Sciatic nerve (tissue), 2 donors: ENCODE results near the gene RBM10. TPM values are rescaled to one million over a fixed set of nuclear protein-coding genes. Genes with fewer than 3 reads are reported as not detected.

Experiments used
- ATAC-seq: fragments of 200-7000 bp; cut with Tn5 transposase; one replicate; pipeline ENCODE4 v1.9.1; 2020; ENCODE audit warnings: mild to moderate bottlenecking, moderate library complexity
- DNase-seq: peaks from one replicate; pipeline ENCODE4 v3.0.0-alpha.2; 2020; ENCODE audit warnings: low spot score
- intact Hi-C: fragments of 100-400 bp; cut with DNase I; formaldehyde crosslinking; loops from one replicate; pipeline ENCODE4 v1.14.2; 2022
- total RNA-seq: library from RNA; stranded (reverse); fragmentation: NEBNext Ultra II Directional; extraction: Animal tissue kit (Norgen Biotek cat#: 25700); gene quantifications from one replicate; pipeline ENCODE4 v1.2.1, GENCODE V29; 2021
- donor health status: DM: no; HTN: no; CAD: no.
- donor health status: DM: no; HTN: no; CAD: no.

RBM10 gene
- total RNA-seq, 1 donor from 2014 or later, result 27.4 TPM

DNA sequence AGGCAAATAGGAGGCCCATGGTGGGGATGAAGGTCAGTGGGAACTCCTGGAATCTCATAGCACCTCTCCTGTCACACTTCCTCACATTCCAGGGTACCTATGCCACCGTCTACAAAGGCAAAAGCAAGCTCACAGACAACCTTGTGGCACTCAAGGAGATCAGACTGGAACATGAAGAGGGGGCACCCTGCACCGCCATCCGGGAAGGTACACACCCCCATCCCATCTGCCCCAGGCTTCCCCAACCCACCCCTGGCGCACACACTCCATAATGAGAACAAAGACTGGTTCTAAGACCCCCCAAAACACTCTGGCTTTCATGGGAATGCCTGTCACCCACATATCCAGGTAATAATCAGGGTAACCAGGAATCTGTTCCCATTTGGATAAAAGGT lies 79.9 kb downstream of the RBM10 start:
- intact Hi-C loops, result loop anchor here (10.0 kb wide), 1 partner anchor 1970 kb away; no protein-coding TSS in a partner anchor
- no peak for ATAC-seq
- DNase-seq, result no peak

DNA sequence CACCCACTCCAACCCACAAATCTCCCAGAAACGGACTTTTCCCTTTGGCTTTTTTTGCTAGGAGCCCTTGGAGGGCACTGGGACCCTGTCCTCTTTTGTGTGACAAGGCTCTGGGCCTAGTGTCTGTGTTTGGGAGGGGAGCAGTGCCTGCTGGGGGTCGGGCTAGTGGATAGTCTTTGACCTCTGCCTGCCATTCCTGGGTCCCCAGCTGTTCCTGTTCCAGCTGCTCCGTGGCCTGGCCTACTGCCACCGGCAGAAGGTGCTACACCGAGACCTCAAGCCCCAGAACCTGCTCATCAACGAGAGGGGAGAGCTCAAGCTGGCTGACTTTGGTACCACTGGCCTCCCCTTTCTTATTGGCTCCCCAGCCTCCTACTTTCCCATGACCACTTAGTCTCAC lies 81.0 kb downstream of the RBM10 start:
- ATAC-seq (no peak), DNase-seq (no peak)
- intact Hi-C loops, result loop anchor here (10.0 kb wide), 1 partner anchor 1969 kb away; no protein-coding TSS in a partner anchor

DNA sequence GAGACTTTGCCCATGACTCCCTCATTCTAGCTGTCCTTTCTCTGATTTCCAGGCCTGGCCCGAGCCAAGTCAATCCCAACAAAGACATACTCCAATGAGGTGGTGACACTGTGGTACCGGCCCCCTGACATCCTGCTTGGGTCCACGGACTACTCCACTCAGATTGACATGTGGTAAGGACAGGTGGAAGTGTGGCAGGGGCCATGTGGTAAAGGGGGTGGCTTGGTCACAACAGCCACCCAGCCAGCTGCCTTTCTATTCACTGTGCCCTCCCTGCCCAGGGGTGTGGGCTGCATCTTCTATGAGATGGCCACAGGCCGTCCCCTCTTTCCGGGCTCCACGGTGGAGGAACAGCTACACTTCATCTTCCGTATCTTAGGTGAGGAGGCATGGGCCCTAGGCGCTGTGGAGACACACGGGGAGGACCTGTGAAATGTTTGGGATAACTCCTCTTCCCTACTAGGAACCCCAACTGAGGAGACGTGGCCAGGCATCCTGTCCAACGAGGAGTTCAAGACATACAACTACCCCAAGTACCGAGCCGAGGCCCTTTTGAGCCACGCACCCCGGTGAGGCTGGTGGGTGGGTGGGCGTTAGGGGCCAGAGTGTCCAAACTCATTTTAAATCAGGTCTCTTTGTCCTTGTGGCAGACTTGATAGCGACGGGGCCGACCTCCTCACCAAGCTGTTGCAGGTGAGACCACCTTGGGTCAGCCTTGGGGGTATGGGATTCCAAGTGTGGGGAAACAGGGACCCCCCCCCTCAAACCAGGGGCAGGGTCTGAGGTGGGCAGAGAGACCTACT lies 81.7 kb downstream of the RBM10 start:
- no peak for ATAC-seq
- intact Hi-C loops, result loop anchor here (10.0 kb wide), 1 partner anchor 1968 kb away; no protein-coding TSS in a partner anchor
- DNase-seq, result no peak

DNA sequence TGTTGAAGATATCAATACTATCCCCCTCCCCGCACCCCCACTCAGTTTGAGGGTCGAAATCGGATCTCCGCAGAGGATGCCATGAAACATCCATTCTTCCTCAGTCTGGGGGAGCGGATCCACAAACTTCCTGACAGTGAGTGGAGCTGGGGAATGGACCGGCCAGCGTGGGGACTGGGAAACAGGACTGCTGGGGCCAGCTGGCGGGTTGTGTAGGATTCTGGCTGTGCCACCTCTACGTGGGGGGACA lies 82.2 kb downstream of the RBM10 start:
- ATAC-seq (no peak), DNase-seq (peak; percentile 58)
- intact Hi-C loops, result loop anchor here (10.0 kb wide), 1 partner anchor 1968 kb away; no protein-coding TSS in a partner anchor

DNA sequence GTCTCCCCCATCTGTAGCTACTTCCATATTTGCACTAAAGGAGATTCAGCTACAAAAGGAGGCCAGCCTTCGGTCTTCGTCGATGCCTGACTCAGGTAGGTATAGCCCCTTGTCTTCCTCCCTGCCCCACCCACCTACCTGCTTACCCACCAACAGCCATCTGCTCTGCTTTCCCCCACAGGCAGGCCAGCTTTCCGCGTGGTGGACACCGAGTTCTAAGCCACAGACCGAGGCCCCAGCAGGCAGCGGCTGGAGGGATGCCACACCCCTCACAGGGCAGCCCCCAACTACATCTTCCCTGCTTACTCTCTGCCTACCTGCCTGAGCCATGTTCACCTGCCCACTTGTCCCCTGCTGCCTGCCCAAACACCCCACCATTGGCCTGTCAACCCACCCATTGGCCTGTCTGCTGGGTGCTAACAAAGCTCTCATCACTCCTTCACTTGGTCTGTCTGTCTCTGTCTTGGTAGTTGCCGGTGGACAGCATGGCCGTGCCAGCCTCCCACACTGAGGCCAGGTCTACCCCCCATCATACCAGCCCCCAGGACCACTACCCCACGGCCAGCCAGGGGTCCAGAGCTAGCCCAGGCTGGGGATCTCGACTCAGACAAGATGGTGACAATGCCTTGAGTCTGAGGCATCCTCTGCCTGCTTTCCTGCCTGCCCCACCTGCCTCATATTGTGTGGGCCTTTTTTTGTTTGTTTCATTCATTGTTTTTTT lies 83.7 kb downstream of the RBM10 start:
- DNase-seq (peak; percentile 55), ATAC-seq (no peak)
- intact Hi-C loops, result loop anchor here (10.0 kb wide), 1 partner anchor 1966 kb away; no protein-coding TSS in a partner anchor

DNA sequence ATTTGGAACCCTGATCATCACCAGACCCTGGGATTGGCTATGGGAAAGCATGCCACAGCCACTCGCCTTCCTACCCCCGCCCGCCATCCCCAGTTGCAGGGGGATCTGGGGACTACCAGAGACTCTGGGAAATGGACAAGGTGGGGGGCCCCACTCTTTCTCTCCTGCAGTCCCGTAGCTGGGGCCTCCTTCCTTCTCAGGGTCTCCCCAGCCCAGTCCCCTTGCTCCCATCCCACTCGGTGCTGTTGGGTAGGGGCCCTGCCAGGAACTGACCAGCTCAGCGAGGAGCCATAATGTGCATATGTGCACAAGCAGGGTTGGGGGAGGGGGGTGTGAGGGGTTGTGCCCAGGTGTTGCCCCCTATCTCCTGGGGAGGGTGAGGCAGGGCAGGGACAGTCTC lies 84.4 kb downstream of the RBM10 start:
- intact Hi-C loops, result loop anchor here (10.0 kb wide), 1 partner anchor 1965 kb away; no protein-coding TSS in a partner anchor
- ATAC-seq (no peak), DNase-seq (peak; percentile 54)

DNA sequence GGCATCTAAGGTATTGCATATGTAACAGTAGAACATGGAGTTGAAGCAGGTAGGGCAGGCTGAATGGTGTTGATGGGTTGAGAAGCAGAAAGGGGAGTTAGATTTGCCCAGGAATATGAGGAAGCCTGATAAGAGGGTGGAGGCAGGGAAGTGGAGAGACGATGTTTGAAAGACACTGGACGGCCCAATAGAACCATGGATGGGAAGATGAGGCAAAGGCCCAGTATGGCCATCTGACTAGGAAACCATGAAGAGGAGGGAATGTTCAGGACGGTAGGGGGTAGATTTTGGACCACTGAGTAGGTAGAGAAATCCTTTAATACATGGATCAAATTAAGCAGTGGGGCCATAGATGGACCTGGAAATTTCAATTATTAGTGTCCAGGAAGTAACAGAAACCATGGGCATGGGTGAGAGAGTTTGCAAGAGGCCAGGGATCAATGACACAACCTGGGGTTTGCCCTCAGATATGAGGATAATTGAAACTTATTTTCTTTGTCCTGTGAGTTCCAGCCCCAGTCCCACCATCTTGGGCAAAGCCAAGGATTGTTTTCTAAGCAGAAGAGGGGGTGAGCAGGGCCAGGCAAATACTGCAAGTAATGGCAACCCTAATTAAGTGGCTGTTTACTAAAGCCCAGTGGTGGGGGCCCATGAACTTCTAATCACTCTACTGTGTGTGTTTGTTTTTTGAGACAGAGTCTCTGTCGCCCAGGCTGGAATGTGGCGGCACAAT lies 85.3 kb downstream of the RBM10 start:
- intact Hi-C loops, result no loop called here
- DNase-seq (no peak), ATAC-seq (no peak)

DNA sequence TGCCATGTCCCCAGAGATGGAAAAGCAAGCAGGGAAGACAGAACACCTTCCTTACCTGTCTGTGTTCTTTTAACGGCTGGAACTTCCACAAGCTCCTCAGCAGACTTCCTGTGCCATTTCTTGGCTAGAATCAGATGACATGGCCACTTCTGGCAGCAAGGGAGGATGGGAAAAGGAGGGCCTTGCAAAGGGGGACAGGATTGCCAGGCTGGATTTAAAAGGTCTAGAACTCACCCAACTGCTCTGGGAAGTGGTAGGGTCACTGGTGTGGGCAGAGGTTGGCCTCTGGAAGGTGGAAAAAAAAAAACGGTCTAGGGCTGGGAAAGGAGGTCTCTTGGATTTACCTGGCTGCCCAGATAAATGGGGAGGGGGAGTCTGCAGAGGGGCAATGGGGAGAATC lies 86.1 kb downstream of the RBM10 start:
- DNase-seq, result no peak
- ATAC-seq, result no peak
- intact Hi-C loops, result no loop called here

DNA sequence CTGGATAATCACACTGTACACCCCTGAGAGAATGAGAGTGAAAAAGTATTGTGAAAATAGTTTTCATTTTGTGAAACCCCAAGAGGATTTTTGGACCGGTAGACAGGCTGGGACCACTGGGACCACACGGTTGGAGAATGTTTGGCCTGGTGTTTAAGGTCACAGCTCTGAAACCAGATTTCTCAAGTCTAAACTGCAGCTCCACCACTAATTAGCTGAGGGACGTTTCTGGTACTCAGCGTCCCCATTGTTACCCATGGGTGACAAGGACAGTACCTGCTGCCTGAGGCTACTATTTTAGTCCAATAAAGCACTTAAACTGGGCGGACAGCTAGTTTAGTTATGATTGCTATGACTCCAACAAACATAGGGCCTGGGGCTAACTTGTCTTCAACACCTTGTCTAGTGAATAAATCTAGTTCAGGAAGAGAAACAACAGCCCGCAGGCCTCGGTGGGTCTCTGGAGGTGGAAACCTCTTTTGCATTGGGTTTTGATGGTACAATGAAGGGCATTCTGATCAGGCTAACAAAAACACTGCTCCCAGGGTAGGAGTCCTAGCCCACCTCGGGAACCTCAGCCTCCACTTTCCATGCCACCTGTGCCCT lies 87.3 kb downstream of the RBM10 start:
- peak; percentile 12 for DNase-seq
- intact Hi-C loops, result no loop called here
- ATAC-seq, result no peak

DNA sequence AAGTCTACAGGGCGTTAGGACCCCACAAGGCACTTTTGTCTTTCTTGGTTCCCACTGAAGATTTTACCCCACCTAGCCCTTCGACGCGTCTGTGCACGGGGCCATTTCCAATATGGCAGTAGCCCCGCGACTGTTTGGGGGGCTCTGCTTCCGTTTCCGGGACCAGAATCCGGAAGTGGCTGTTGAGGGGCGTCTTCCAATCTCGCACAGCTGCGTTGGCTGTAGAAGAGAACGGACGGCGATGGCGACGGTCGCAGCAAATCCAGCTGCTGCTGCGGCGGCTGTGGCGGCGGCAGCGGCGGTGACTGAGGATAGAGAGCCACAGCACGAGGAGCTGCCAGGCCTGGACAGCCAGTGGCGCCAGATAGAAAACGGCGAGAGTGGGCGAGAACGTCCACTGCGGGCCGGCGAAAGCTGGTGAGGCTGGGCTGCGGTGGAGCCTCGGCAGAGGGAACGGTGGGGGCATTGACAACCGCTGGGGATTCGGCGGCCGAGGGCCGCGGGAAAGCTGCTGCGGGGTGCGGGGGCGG lies 87.8 kb downstream of the RBM10 start, which contains the start of gene USP11:
USP11 (plus strand) TSS at position 207 of the 530 bp plus-strand sequence; CDS start at position 242, 35 bp downstream.
- intact Hi-C loops, result no loop called here
- ATAC-seq (peak; percentile 64), DNase-seq (no peak)

DNA sequence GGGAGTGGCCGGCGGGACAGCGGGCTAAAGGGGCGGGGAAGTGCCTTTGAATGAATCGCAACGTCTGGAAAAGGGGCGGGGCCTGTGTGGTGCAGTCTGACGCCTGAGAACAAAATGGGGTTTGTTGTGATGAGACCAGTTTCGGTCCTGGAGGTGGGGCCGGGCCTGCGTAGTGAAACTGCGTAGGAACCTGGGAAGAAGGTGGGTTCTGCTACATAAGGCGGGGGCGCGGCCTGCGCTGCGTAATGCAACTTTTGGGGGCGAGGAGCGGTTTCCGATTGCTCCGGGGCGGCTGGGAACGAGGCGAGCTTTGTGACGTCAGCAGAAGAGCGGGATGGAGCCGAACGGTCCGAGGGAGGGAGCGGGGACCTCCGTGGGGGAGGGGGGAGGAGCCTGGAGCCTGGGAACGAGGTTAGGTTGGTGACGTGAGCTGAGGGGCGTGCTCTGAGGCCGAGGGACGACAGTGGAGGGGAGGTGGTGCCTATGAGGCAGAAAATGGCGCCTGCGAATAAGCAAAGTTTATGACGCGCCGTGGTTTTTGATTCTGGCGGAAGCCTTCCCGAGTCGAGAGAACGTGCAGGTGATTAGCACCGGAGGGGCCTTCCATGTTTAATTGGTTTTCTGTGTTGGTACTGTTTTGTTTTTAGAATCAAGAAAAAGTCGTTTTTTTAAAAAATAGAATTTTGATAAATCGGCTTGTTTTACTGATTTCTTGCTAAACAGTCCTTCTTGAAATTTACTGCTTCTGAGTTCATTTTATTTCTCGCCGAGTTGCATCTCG lies 88.5 kb downstream of the RBM10 start:
- intact Hi-C loops, result no loop called here
- ATAC-seq (peak; percentile 96), DNase-seq (peak; percentile 97)

DNA sequence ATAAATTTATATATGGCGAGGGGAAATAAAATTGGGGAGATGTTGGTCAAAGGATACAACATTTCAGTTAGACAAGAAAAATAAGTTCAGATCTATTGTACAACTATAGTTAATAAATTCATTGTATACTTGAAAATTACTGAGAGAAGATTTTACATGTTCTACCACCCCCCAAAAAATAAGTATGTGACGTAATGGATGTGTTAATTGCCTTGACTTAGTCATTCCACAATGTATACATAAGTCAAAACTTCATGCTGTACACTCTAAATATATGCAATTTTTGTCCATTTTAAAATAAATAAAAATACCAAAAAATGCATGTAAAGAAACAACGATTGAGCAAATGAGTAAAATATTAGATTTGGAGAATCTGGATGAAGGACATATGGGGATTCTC lies 89.6 kb downstream of the RBM10 start:
- ATAC-seq, result no peak
- intact Hi-C loops, result no loop called here
- DNase-seq, result no peak

DNA sequence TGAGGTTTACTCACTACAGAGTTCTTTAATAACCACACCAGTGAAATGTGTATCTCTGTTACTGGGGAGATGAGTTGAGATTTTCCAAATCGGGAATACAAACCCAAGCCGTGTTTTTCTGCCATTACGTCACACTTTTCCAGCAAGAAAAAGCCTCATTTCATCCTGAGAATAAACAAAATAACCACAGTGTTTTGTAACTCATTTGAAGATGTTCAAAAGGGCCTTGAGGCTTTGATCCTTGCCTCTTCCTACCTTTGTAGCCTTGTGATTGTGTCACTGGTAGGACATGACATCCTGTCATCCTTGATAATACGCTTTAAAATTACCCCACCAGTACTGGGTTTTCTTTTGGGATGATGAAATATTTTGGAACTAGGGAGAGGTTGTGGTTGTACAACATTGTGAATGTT lies 90.7 kb downstream of the RBM10 start:
- intact Hi-C loops, result no loop called here
- DNase-seq (no peak), ATAC-seq (no peak)

Other genes starting within 250 kb of the RBM10 start
- gene JADE3, start 232.8 kb upstream of the RBM10 start, total RNA-seq, result 7.4 TPM
- gene RGN, start 66.8 kb upstream of the RBM10 start, total RNA-seq, result 6.0 TPM
- gene NDUFB11, start 519 bp upstream of the RBM10 start, total RNA-seq, result 29.5 TPM
- 165 TPM for gene UBA1, start 48.6 kb downstream of the RBM10 start, total RNA-seq
- gene CDK16, start 73.5 kb downstream of the RBM10 start, total RNA-seq, result 55.9 TPM
- 81.0 TPM for gene USP11, start 87.8 kb downstream of the RBM10 start, total RNA-seq
- 0.71 TPM for gene ZNF157, start 225.4 kb downstream of the RBM10 start, total RNA-seq